HT1080 (cell line): Measurements from ENCODE around the gene TCL1A. TPM values are rescaled to one million over a fixed set of nuclear protein-coding genes. Genes with fewer than 3 reads are reported as not detected.

Source experiments
- DNase-seq: peaks from one replicate; pipeline ENCODE4 v3.0.0-alpha.2; 2015; ENCODE audit warnings: low read depth
- total RNA-seq: library from RNA; depleted of rRNA; stranded (reverse); fragments of >200 nt; shearing (Covaris generic); gene quantifications from 2 replicates; pipeline ENCODE4 v1.2.3, GENCODE V29; 2014

Gene TCL1A
- total RNA-seq, 1 experiment from 2014 or later: 0.35 TPM

- DNase-seq: no peak
Measured at GRCh38 chr14:95707327-95707726, 6.6 kb downstream of the TCL1A start.

GRCh38 chr14:95705518-95705917 lies 8.4 kb downstream of the TCL1A start:
- no peak for DNase-seq

DNA sequence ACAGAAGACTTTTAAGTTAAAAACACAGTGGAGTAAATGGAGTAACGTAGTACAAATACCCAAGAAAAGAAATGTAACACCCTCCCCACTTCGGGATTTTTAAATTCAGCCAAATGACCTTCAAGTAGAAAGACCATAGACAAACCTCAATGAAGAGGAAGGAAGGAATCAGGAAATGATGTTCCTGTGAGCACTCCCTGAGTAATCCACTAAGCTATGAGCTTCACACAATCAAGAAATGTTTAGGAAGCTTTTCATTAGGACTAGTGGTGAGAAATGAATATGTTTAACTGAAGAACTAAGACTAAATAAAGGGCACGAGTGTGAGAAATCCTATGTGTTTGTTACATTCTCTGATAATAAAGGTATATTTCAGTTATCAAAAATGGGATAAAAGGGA lies 10.1 kb downstream of the TCL1A start:
- peak; percentile 73 for DNase-seq

GRCh38 chr14:95703341-95703740 lies 10.6 kb downstream of the TCL1A start:
- DNase-seq: no peak

DNA sequence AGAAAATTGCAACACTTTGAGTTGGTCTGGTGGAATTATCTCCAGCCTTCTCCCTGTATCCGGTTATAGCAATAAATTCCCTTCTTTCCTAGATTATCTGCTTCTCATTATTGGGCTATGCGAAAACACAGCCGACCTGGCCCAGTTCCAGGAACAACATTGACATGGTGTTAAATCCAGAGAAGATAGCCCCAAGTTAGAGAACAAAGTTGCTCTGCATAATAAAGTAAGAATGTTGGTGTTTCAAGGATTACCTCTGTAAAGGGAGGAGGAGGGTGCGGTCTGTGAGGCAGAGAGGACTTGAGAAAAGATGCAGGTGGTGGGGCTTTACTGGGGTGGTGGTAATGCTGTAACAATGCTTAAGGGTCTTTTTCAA lies 12.1 kb downstream of the TCL1A start:
- DNase-seq: peak; percentile 19

DNA sequence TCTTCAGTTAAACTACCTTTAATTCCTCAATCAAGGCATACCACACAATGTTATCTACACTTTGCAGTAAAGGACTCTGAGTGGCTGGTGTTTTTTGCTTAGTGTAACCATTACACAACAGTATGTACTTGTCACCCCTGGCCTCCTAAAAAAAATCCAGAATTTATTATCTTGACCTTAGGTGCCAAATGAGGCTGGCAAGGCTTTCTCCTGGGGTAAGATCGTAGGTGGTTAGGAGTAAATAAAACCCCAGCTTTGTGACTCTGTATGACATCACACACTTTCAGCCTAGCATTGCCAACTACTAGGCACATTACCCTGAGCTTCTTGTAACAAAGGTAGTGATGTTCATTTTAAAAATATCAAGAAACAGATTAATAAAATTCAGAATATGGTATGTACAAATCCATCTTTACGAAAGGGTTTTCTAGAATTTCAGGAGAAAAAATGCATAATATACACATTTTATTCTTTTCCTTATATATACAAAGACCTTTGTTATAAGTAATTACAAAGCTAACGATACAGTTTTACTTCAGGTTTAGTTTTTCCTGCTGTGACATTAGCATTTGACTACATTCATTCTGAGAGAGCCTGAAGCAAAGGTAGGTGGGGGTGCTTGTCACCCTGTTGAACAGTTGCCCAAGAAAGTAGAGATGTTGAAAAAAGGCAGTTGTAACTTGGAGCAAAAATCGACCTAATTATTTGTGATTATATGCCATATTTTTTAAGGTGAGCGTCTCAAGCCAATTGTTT lies 13.5 kb downstream of the TCL1A start:
- DNase-seq: no peak

- DNase-seq: no peak
Measured at GRCh38 chr14:95699412-95699811, 14.5 kb downstream of the TCL1A start.

GRCh38 chr14:95698287-95698686 lies 15.6 kb downstream of the TCL1A start:
- DNase-seq: no peak

- no peak for DNase-seq
Measured at GRCh38 chr14:95697764-95698163, 16.2 kb downstream of the TCL1A start.

- peak; percentile 43 for DNase-seq
Measured at GRCh38 chr14:95696741-95697140, 17.2 kb downstream of the TCL1A start.

GRCh38 chr14:95695913-95696312 lies 18.0 kb downstream of the TCL1A start:
- no peak for DNase-seq

DNA sequence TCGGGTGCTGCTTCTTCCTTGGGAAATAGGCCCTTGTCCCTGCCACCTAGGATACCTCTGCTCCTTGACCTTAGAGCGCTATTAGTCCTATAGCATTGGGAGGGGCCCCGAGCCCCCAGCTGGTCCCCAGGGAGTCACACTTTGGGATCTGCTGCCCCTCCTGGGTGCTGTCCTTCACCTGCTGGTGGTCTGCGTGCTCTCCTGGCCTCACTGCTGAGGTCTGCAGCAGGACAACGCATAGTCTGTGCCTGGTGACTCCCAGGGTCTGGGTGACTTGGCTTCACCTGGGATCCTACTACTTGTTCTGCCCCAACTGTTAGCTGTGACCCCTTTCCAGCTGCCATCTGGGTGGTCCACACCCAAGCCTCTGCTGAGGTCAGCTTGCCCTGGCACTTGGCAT lies 18.9 kb downstream of the TCL1A start:
- no peak for DNase-seq

- DNase-seq: no peak
Measured at GRCh38 chr14:95692109-95692508, 21.8 kb downstream of the TCL1A start.

GRCh38 chr14:95691591-95691990 lies 22.3 kb downstream of the TCL1A start:
- no peak for DNase-seq

DNA sequence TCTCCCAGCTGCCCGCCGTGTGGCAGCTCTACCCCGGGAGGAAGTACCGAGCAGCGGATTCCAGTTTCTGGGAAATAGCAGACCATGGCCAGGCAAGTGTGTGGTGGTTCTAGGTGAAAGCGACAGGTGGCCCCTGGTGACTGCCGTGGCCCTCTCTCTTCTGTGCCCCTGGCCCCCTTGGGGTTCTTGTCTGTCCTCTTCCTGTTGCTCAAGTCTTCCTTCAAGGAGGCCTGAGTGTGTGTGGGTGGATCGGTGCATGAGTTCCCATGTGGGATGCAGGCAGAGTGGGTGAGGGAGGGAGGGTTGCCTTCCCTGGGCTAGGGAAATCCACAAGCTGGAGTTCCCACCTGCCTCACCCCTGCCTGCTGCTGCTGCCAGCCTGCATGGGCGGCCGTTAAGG lies 23.1 kb downstream of the TCL1A start:
- no peak for DNase-seq

DNA sequence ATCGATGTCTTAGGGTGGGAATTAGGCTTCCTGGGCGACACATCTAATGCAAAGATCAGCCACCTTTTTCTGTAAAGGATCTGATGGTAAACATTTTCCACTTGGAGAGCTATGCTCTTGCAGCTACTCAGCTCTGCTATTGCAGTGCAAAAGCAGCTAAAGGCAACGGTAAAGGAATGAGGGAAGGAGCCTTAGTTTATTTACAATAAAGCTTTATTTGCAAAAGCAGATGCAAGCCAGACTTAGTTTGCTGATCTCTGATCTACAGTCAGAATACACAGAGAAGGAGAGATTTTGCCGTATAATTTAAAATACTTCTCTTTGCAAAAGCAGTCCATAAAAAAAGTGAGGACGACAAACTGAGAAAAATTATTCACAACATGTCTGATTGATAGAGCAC lies 24.5 kb downstream of the TCL1A start:
- no peak for DNase-seq

- DNase-seq: no peak
Measured at GRCh38 chr14:95686935-95687334, 27.0 kb downstream of the TCL1A start.

DNA sequence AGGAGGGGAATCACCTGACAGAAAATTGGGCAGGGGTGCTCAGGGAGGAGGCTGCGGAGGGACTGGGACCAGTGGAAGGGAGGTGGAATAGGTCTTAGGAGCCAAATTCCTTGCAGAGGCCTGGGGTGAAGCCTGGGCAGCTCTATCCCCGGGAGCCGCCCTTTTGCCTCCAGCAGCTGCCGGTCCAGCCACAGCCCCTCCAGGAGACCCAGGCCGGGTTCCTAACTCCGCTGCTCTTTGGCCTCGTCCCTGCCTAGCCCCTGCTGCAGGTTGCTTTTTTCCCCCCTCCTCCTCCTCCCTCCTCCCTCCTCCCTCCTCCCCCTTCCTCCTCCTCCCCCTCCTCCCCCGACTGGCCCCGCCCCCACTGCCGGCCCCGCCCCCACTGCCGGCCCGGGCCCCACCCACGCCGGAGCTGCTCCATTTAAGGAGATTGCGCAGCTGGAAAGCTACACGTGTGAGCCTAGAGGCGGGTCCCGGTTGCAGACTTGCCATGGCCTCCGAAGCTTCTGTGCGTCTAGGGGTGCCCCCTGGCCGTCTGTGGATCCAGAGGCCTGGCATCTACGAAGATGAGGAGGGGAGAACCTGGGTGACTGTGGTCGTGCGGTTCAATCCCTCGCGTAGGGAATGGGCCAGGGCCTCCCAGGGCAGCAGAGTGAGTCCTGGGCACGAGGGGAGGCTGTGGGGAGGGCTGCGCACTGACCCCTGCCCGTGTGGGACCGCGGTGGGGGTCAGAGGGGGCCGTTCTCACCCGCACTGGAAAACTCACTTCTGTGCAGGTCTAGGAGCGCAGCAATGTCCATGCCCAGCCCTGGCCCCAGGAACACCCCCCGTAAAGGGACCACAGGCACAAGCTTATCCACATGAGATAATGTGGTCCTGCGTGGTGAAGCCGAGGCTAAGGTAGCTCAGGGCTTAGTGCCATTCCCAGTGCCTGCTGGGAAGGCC lies 27.7 kb downstream of the TCL1A start, which contains the start of gene TCL1B:
TSS of gene TCL1B (plus strand) at position 449 of the 945 bp plus-strand sequence. CDS start at position 491, 42 bp downstream.
- no peak for DNase-seq

GRCh38 chr14:95683793-95684192 lies 30.1 kb downstream of the TCL1A start:
- peak; percentile 17 for DNase-seq

DNA sequence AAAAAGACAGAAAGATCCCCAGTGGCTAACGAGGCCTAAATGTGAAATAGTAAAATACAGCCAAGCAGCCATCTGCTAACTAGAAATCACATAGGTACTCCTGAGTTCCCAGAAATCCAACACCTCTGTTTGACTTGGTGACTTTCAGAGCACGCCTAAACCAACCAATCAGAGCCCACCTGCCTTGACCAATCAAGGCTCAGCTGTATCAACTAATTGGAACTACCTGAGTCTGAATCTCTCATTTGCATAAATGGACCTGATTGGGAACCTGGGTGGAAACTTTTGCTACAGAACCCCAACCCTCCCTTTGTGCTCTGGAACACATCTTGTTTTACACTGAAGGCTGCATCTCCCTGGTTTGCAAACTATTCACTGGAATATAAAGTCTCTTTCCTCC lies 32.8 kb downstream of the TCL1A start:
- no peak for DNase-seq

DNA sequence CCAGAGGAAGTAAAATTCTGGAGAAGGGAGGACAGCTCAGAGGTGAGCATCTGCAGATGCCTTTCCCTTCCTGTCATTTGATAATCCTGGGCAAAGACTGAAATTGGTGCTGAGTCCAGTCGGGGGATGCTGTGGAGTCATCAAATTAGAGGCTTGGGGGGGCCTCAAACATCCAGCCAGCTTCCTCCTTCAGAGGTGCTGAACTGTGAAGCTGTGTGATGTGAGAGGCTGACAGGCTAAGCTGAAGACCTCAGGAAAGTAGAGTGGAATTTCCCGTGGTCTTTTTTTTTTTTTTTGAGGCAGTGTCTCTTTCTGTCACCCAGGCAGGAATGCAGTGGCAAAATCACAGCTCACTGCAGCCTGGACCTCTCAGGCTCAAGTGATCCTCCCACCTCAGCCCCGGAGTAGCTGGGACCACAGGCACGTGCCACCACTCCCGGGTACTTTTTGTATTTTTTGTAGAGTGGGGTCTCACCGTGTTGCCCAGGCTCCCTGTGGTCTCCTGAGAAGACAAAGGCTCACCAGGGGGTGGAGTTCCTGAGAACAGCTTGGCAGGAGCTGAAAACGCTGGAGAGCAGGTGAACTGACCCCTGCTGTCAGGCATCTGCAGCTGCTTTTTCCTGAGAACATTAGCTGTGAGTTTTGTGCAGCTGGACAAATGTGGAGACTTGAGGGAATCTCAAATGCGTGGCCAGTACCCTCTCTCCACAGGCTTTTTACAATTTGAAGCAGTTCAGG lies 33.8 kb downstream of the TCL1A start:
- DNase-seq: no peak
